ENCODE measurements around the gene BCL2. TPM values are rescaled to one million over a fixed set of nuclear protein-coding genes. Genes with fewer than 3 reads are reported as not detected.

BCL2 gene
- total RNA-seq, 1 experiment from 2014 or later = 1.3 TPM

GRCh38 chr18:63234841-63235240 lies 84.7 kb downstream of the BCL2 start:
- Histone ChIP-seq H3K18ac (ENCODE audit: insufficient read length, low read depth, low read length) (no peak overlapping the region), H4K8ac (replicated peaks; ENCODE audit: insufficient read length, low read depth, low read length) (no peak overlapping the region), H3K4me2 (ENCODE audit: insufficient read depth, insufficient read length, low read length) (no peak overlapping the region), H4K91ac (ENCODE audit: insufficient read length, low read depth, low read length) (no peak overlapping the region), H3K27ac (ENCODE audit: insufficient read length, low read depth, low read length) (no peak overlapping the region), H3K23me2 (ENCODE audit: insufficient read length, low read depth, low read length, poor library complexity, severe bottlenecking) (no peaks in the 10 kb centered on the region), H4K20me1 (ENCODE audit: control insufficient read depth, insufficient read depth, insufficient read length) (no peaks in the 10 kb centered on the region), H3K23ac (ENCODE audit: insufficient read length, low read depth, low read length) (no peak overlapping the region), H3K79me2 (ENCODE audit: insufficient read depth, low read length) (no peaks in the 10 kb centered on the region), H2BK120ac (ENCODE audit: low read depth, low read length, poor library complexity, severe bottlenecking) (no peak overlapping the region), H2BK20ac (ENCODE audit: low read depth, low read length, poor library complexity, severe bottlenecking) (no peak overlapping the region), H2BK5ac (ENCODE audit: insufficient read length, low read length) (no peak overlapping the region), H4K5ac (ENCODE audit: insufficient read length, low read depth, low read length) (no peak overlapping the region), H3K14ac (ENCODE audit: insufficient read depth, low read length) (no peak overlapping the region), H3K56ac (ENCODE audit: insufficient read length, low read depth, low read length) (no peak overlapping the region), H3K9me3 (ENCODE audit: control insufficient read depth, low read depth, low read length) (no peaks in the 10 kb centered on the region), H2BK12ac (ENCODE audit: insufficient read length, low read depth, low read length) (no peak overlapping the region), H2BK15ac (ENCODE audit: low read depth, low read length) (no peak overlapping the region), H3K9ac (ENCODE audit: extremely low read depth, insufficient read length, low read length) (no peak overlapping the region), H3K4ac (ENCODE audit: low read depth, low read length) (no peak overlapping the region), H3T11ph (ENCODE audit: low read length) (no peak overlapping the region), H3K4me1 (ENCODE audit: insufficient read depth, low read length) (no peaks in the 10 kb centered on the region; the same call in 1 of the 2 replicates), H2AK5ac (ENCODE audit: insufficient read length, low read length) (no peak overlapping the region), H2AFZ (ENCODE audit: low read length) (no peak overlapping the region), H3K27me3 (ENCODE audit: insufficient read depth, low read length) (no peaks in the 10 kb centered on the region), H3K79me1 (ENCODE audit: insufficient read depth, low read depth, low read length, poor library complexity, severe bottlenecking) (no peaks in the 10 kb centered on the region)
- WGBS (ENCODE audit: extremely low coverage, insufficient read length, low lambda C conversion rate) = no CpG with 5 or more reads among the region's 3 CpGs
- TF ChIP-seq CTCF (conservative IDR thresholded peaks at IDR 0.05) = no peak
- Mint-ChIP-seq H3K9me3 (peaks cover 0 to 3% of the 10 kb centered on the region in 2 experiments; a peak in 1 of 5 replicates), H3K27me3 (ENCODE audit: low read depth) (0 out of 2 replicates have a peak, but pooled peaks cover 2% of the 10 kb centered on the region), H3K36me3 (ENCODE audit: insufficient read depth in 1 of 3, low read depth in 3 of 3) (no peaks in the 10 kb centered on the region), H3K4me3 (no peak overlapping the region), H3K4me1 (peaks cover 22 to 31% of the 10 kb centered on the region in 2 experiments), H3K27ac (no peak overlapping the region)
- no peak for DNase-seq

All from H9 (cell line).